ENCODE measurements around the gene PEX11G.

DNA sequence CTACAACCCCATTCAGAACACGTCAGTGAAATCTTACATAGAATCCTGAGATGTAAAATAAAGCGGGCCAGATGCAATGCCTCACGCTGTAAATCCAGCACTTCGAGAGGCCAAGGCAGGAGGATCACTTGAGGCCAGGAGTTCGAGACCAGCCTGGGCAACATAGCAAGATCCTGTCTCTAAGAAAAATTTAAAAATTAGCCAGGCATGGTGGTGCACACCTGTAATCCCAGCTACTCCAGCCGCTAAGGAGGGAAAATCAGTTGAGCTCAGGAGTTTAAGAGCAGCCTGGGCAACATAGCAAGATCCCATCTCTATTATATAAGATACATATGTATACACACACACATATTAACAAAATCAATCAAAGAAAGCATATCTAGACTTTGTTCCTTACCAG lies 41.2 kb downstream of the PEX11G start:
- TF ChIP-seq TAF1 (IDR thresholded peaks at IDR 0.05; ENCODE audit: borderline replicate concordance, low read depth, low read length) (no peak), YY1 (IDR thresholded peaks at IDR 0.05; ENCODE audit: low read depth, low read length) (no peak), KDM1A (IDR thresholded peaks at IDR 0.05; ENCODE audit: borderline replicate concordance) (no peak), REST (IDR thresholded peaks at IDR 0.05; ENCODE audit: low read depth, low read length) (no peak), EZH2 (IDR thresholded peaks at IDR 0.05; ENCODE audit: borderline replicate concordance, control insufficient read depth, low read depth, low read length) (no peak), EGR1 (IDR thresholded peaks at IDR 0.05; ENCODE audit: borderline replicate concordance in 1 of 2, low read depth in 2 of 2, low read length in 2 of 2) (no peak), ESRRA (IDR thresholded peaks at IDR 0.05; ENCODE audit: low read length) (no peak), NFXL1 (IDR thresholded peaks at IDR 0.05; ENCODE audit: borderline replicate concordance) (no peak), RAD21 (IDR thresholded peaks at IDR 0.05; ENCODE audit: insufficient read depth, low read depth, low read length) (no peak), POLR2A (IDR thresholded peaks at IDR 0.05; ENCODE audit: low read depth, low read length) (no peak)
- TF ChIP-seq, protein P1, sequence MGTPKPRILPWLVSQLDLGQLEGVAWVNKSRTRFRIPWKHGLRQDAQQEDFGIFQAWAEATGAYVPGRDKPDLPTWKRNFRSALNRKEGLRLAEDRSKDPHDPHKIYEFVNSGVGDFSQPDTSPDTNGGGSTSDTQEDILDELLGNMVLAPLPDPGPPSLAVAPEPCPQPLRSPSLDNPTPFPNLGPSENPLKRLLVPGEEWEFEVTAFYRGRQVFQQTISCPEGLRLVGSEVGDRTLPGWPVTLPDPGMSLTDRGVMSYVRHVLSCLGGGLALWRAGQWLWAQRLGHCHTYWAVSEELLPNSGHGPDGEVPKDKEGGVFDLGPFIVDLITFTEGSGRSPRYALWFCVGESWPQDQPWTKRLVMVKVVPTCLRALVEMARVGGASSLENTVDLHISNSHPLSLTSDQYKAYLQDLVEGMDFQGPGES (IDR thresholded peaks at IDR 0.05): no peak

All from GM12878 (cell line).